ENCODE measurements around the gene NAT16. TPM values are rescaled to one million over a fixed set of nuclear protein-coding genes. Genes with fewer than 3 reads are reported as not detected.
A peak's percentile ranks its signal among the peaks of the same experiment; 100 is the strongest.

The NAT16 gene
- total and polyA plus RNA-seq, 10 of the 15 experiments (the other 5 are each of a cell fraction or from before 2014, with no cell fraction given) = not detected

GRCh38 chr7:101153969-101154692, 26.0 kb downstream of the NAT16 start, which contains the start of gene AP1S1 (continued):
- no peak for TF ChIP-seq CEBPZ (IDR thresholded peaks at IDR 0.05; ENCODE audit: low read depth, low read length)
- TF ChIP-seq, protein P1, sequence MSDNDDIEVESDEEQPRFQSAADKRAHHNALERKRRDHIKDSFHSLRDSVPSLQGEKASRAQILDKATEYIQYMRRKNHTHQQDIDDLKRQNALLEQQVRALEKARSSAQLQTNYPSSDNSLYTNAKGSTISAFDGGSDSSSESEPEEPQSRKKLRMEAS (IDR thresholded peaks at IDR 0.05; ENCODE audit: low read depth, low read length) = peak; percentile 74; the same call in 1 of the 2 replicates
- no peak; the same call in 1 of the 2 replicates for TF ChIP-seq EED (IDR thresholded peaks at IDR 0.05; ENCODE audit: low read depth)
- no peak for TF ChIP-seq KAT2A (conservative IDR thresholded peaks at IDR 0.05; ENCODE audit: control insufficient read depth, low read depth, low read length)
- TF ChIP-seq RCOR1 (conservative IDR thresholded peaks at IDR 0.05; ENCODE audit: low read depth, low read length) = no peak
- TF ChIP-seq, protein P2, sequence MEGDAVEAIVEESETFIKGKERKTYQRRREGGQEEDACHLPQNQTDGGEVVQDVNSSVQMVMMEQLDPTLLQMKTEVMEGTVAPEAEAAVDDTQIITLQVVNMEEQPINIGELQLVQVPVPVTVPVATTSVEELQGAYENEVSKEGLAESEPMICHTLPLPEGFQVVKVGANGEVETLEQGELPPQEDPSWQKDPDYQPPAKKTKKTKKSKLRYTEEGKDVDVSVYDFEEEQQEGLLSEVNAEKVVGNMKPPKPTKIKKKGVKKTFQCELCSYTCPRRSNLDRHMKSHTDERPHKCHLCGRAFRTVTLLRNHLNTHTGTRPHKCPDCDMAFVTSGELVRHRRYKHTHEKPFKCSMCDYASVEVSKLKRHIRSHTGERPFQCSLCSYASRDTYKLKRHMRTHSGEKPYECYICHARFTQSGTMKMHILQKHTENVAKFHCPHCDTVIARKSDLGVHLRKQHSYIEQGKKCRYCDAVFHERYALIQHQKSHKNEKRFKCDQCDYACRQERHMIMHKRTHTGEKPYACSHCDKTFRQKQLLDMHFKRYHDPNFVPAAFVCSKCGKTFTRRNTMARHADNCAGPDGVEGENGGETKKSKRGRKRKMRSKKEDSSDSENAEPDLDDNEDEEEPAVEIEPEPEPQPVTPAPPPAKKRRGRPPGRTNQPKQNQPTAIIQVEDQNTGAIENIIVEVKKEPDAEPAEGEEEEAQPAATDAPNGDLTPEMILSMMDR (IDR thresholded peaks at IDR 0.05 in 2 of 3, conservative IDR thresholded peaks at IDR 0.05 in 1 of 3; ENCODE audit: control insufficient read depth in 2 of 3, extremely low read depth in 1 of 3, insufficient read depth in 1 of 3, low read depth in 3 of 3, low read length in 3 of 3) = no peak
- TF ChIP-seq ZNF622 (IDR thresholded peaks at IDR 0.05) = no peak
- no peak for TF ChIP-seq NR2C1 (IDR thresholded peaks at IDR 0.05)
- no peak for TF ChIP-seq ZZZ3 (IDR thresholded peaks at IDR 0.05; ENCODE audit: control insufficient read depth, insufficient read length, low read depth)
- no peak for TF ChIP-seq NFIC (IDR thresholded peaks at IDR 0.05; ENCODE audit: low read depth, low read length)
- TF ChIP-seq SIN3A (IDR thresholded peaks at IDR 0.05; ENCODE audit: low read depth, low read length) = peak; percentile 75; the same call in 1 of the 2 replicates
- peak; percentile 44; the same call in 1 of the 2 replicates for TF ChIP-seq ZBTB40 (IDR thresholded peaks at IDR 0.05; ENCODE audit: borderline replicate concordance)
- no peak for TF ChIP-seq BRCA1 (IDR thresholded peaks at IDR 0.05; ENCODE audit: low read depth, low read length)
- TF ChIP-seq POLR2A (IDR thresholded peaks at IDR 0.05; ENCODE audit: low read depth, low read length) = peak; percentile 62
- TF ChIP-seq MEF2B (IDR thresholded peaks at IDR 0.05; ENCODE audit: partially characterized antibody, poor library complexity, severe bottlenecking) = peak; percentile 83
- 0 out of 2 replicates have a peak, but pooled peaks have one; percentile 32 for TF ChIP-seq NKRF (conservative IDR thresholded peaks at IDR 0.05)
- peak; percentile 81 for TF ChIP-seq LARP7 (IDR thresholded peaks at IDR 0.05)
- no peak for TF ChIP-seq PAX8 (IDR thresholded peaks at IDR 0.05)
- no peak for TF ChIP-seq ZNF217 (IDR thresholded peaks at IDR 0.05)

All from GM12878 (cell line).